Skeletal muscle satellite cell (primary cell): Measurements from ENCODE around the gene SGK2.

ENCODE experiments used
- H3K27me3 ChIP-seq: 2 replicates; pipeline ENCODE4 v1.7.0; 2013; ENCODE audit warnings: low read length; ENCODE audit not compliant: control insufficient read depth, insufficient read depth
- H3K36me3 ChIP-seq: 2 replicates; pipeline ENCODE4 v1.7.0; 2013; ENCODE audit warnings: mild to moderate bottlenecking, control low read depth, low read length; ENCODE audit not compliant: insufficient read depth
- H3K4me1 ChIP-seq: 2 replicates; pipeline ENCODE4 v1.7.0; 2013; ENCODE audit warnings: low read length; ENCODE audit not compliant: control insufficient read depth, insufficient read depth
- H3K4me2 ChIP-seq: 2 replicates; pipeline ENCODE4 v1.7.0; 2013; ENCODE audit warnings: mild to moderate bottlenecking, low read length
- H3K4me3 ChIP-seq: 2 replicates; pipeline ENCODE4 v1.7.0; 2013; ENCODE audit warnings: low read length
- H3K9ac ChIP-seq: 2 replicates; pipeline ENCODE4 v1.7.0; 2013; ENCODE audit warnings: mild to moderate bottlenecking, low read depth, low read length, moderate library complexity
- H3K9me3 ChIP-seq: replicated peaks from 2 replicates; pipeline ENCODE4 v1.7.0; 2013; ENCODE audit warnings: mild to moderate bottlenecking, control low read depth, low read length

Gene SGK2

DNA sequence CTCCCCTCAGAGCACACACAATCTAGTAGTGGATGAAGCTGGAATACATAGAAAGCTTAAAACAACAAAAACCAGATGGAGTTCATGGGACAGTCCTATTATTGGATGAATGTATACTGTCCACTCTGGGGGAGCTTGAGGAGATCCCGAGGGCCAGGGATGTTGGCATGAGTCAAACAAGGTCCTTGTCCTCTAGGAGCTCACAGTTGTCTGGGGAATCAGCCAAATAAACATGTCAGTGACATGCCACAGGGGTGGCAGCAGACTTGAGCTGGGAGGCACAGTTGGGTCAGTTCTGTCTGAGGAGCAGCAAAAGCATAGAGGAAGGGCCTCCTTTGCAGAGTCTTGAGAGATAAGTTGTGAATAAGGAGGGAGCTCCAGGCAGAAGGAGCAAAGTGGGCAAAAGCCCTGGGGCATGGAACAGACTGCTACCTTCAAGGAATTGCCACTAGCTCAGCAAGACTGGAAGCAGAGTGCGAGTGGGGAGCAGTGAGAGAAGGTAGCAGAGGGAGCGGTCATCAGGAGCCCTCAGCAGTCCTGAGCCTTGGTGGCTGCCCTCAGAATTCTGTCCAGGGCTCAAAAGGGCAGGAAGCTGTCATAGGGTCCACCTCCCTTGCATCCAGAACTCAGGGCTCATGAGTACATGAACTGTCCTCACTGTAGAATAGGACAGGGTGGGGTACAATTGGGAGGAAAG is 29.2 kb upstream of the SGK2 start:
- Histone ChIP-seq H3K36me3 (no peaks in the 10 kb centered on the region), H3K9ac (no peak overlapping the region), H3K4me3 (no peak overlapping the region)

GRCh38 chr20:43530321-43531090 is 28.3 kb upstream of the SGK2 start:
- Histone ChIP-seq H3K9ac (no peak overlapping the region), H3K36me3 (no peaks in the 10 kb centered on the region), H3K4me2 (no peak overlapping the region), H3K27me3 (no peaks in the 10 kb centered on the region), H3K4me3 (no peak overlapping the region), H3K4me1 (peaks cover 11% of the 10 kb centered on the region), H3K9me3 (no peaks in the 10 kb centered on the region)

More for the DNA sequence above, 29.2 kb upstream of the SGK2 start:
- H3K4me1 ChIP-seq: peaks cover 11% of the 10 kb centered on the region
- H3K27me3 ChIP-seq: no peaks in the 10 kb centered on the region
- H3K4me2 ChIP-seq: no peak overlapping the region
- H3K9me3 ChIP-seq: no peaks in the 10 kb centered on the region

DNA sequence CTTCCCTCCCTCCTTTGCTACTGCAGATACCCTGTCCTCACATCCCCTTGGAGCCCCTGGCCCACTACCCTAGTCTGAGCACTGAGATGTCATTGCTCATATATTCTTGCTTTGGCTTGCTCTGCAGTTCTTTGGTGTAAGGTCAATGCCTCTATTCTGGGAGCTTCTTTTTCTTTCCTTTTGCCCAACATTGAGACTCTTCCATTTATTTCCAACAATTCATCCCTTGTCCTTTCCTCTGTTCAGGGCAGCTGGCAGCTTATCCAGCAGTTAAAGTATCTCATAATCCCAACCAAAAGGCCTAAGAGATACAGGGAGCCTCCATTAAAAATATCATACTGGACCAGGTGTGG is 27.8 kb upstream of the SGK2 start:
- Histone ChIP-seq H3K27me3 (no peaks in the 10 kb centered on the region), H3K4me1 (peaks cover 11% of the 10 kb centered on the region), H3K9me3 (no peaks in the 10 kb centered on the region), H3K4me3 (no peak overlapping the region), H3K9ac (no peak overlapping the region), H3K36me3 (no peaks in the 10 kb centered on the region), H3K4me2 (no peak overlapping the region)

DNA sequence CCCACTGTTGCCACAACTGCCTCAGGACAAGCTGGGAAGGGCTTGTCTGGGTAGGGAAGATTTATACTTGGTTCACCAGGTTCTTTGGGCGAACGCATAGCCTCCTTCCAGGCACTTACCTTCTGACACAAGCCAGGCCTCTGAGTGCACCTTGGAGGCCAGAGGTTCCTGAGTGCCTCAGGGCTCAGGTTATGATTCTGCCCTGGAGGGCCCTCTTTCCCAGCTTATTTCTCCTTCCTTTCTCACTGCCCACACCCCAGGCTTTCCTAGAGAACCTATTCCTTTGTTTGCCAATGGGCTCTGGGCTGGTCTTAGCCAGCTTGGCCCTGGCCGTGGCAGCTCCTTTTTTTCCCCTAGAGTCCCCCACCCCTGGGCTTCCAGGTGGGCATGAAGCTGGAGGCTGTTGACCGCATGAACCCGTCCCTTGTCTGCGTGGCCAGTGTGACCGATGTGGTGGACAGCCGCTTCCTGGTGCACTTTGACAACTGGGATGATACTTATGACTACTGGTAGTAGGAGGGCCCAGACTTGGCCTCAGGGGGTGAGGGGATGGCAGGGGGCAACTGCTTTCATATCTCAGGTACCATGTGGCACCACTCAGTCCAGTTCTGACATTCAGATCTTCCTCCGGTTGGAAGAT is 26.3 kb upstream of the SGK2 start:
- H3K27me3 ChIP-seq: no peaks in the 10 kb centered on the region
- no peaks in the 10 kb centered on the region for H3K36me3 ChIP-seq
- H3K9me3 ChIP-seq: no peaks in the 10 kb centered on the region
- no peak overlapping the region for H3K4me3 ChIP-seq
- H3K9ac ChIP-seq: no peak overlapping the region
- no peak overlapping the region for H3K4me2 ChIP-seq
- peaks cover 11% of the 10 kb centered on the region for H3K4me1 ChIP-seq

GRCh38 chr20:43533060-43533459 is 25.8 kb upstream of the SGK2 start:
- Histone ChIP-seq H3K9me3 (no peaks in the 10 kb centered on the region), H3K36me3 (no peaks in the 10 kb centered on the region), H3K4me1 (peaks cover 11% of the 10 kb centered on the region)

DNA sequence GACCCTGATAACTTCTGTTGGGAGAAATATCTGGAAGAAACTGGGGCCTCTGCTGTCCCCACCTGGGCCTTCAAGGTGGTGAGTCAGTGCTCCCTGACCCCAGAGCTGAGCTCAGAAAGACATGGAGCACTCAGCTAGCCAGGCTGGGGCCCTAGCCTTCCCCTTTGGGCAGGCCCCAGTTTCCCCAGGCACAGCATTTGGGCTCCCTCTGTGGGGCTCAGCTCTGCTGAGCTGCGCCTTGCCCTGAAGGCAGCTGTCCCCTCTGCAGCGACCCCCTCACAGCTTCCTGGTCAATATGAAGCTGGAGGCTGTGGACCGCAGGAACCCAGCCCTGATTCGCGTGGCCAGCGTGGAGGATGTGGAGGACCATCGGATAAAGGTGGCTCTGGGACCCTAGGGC is 24.8 kb upstream of the SGK2 start:
- Histone ChIP-seq H3K9me3 (no peaks in the 10 kb centered on the region), H3K4me1 (peaks cover 11% of the 10 kb centered on the region), H3K36me3 (no peaks in the 10 kb centered on the region), H3K27me3 (no peaks in the 10 kb centered on the region), H3K9ac (no peak overlapping the region), H3K4me2 (no peak overlapping the region), H3K4me3 (no peak overlapping the region)

More at GRCh38 chr20:43533060-43533459, 25.8 kb upstream of the SGK2 start:
- Histone ChIP-seq H3K4me2 (no peak overlapping the region), H3K9ac (no peak overlapping the region), H3K27me3 (no peaks in the 10 kb centered on the region), H3K4me3 (no peak overlapping the region)

DNA sequence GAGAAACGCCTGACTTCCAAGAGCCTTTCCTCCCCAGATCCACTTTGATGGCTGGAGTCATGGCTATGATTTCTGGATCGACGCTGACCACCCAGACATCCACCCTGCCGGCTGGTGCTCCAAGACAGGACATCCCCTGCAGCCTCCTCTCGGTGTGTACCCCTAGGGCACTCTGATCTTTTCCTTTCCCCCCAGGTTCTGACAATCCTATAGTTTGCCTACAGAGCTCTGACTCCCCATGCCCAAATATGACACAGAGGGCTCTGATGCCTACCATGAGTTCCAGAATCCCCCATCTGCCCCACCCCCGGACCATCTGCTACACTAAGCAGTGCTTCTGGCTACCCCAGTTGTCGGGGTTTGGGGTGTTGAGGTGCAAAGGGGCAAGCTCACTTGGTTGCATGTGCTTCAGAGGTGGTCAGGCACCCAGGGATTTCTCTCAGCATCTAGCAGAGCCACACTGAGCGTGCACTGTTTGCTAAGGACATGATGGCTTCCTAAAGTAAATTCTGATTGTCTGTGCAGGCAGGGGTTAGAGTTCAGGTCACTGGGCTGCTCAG is 24.0 kb upstream of the SGK2 start:
- H3K4me1 ChIP-seq: peaks cover 11% of the 10 kb centered on the region

GRCh38 chr20:43535370-43536004 is 23.3 kb upstream of the SGK2 start:
- peaks cover 11% of the 10 kb centered on the region for H3K4me1 ChIP-seq

More for the DNA sequence above, 24.0 kb upstream of the SGK2 start:
- H3K27me3 ChIP-seq: no peaks in the 10 kb centered on the region
- H3K36me3 ChIP-seq: no peaks in the 10 kb centered on the region
- no peak overlapping the region for H3K9ac ChIP-seq
- no peak overlapping the region for H3K4me3 ChIP-seq
- no peaks in the 10 kb centered on the region for H3K9me3 ChIP-seq
- no peak overlapping the region for H3K4me2 ChIP-seq

GRCh38 chr20:43536041-43536816 is 22.6 kb upstream of the SGK2 start:
- Histone ChIP-seq H3K4me2 (no peak overlapping the region), H3K9ac (no peak overlapping the region), H3K4me1 (peaks cover 15% of the 10 kb centered on the region), H3K9me3 (no peaks in the 10 kb centered on the region), H3K36me3 (no peaks in the 10 kb centered on the region), H3K4me3 (no peak overlapping the region), H3K27me3 (no peaks in the 10 kb centered on the region)

More at GRCh38 chr20:43535370-43536004, 23.3 kb upstream of the SGK2 start:
- no peaks in the 10 kb centered on the region for H3K27me3 ChIP-seq
- no peaks in the 10 kb centered on the region for H3K9me3 ChIP-seq
- H3K4me3 ChIP-seq: no peak overlapping the region
- no peak overlapping the region for H3K4me2 ChIP-seq
- H3K9ac ChIP-seq: no peak overlapping the region
- H3K36me3 ChIP-seq: no peaks in the 10 kb centered on the region

GRCh38 chr20:43536817-43537440 is 21.9 kb upstream of the SGK2 start:
- Histone ChIP-seq H3K4me1 (peaks cover 21% of the 10 kb centered on the region), H3K36me3 (no peaks in the 10 kb centered on the region), H3K9ac (no peak overlapping the region), H3K9me3 (no peaks in the 10 kb centered on the region), H3K4me2 (no peak overlapping the region), H3K4me3 (no peak overlapping the region), H3K27me3 (no peaks in the 10 kb centered on the region)
